Liver (tissue), 9 donors: Measurements from ENCODE around the gene SCAMP5. TPM values are rescaled to one million over a fixed set of nuclear protein-coding genes. Genes with fewer than 3 reads are reported as not detected.

Experiments
- DNase-seq: peaks from one replicate; pipeline ENCODE4 v3.0.0-alpha.2; 2017; ENCODE audit warnings: low spot score
- H3K27ac ChIP-seq, 2 donors: one replicate each; pipeline ENCODE4 v1.7.0; 2013; ENCODE audit warnings: inconsistent platforms in 2 of 2, low read length in 2 of 2, control low read depth in 1 of 2, low read depth in 1 of 2, mild to moderate bottlenecking in 1 of 2
- H3K27me3 ChIP-seq, 4 donors: one replicate each; pipeline versions ENCODE4 v1.6.1 to v1.7.0; 2013; ENCODE audit warnings: low read length in 3 of 4, inconsistent platforms in 1 of 4, mild to moderate bottlenecking in 1 of 4, moderate library complexity in 1 of 4; ENCODE audit not compliant: control insufficient read depth in 4 of 4, insufficient read depth in 4 of 4
- H3K36me3 ChIP-seq, 4 donors: one replicate each; pipeline versions ENCODE4 v1.6.1 to v1.7.0; 2013; ENCODE audit warnings: low read length in 3 of 4, mild to moderate bottlenecking in 3 of 4, low read depth in 1 of 4, moderate library complexity in 1 of 4; ENCODE audit not compliant: control insufficient read depth in 4 of 4, insufficient read depth in 3 of 4
- H3K4me1 ChIP-seq, 4 donors: one replicate each; pipeline versions ENCODE4 v1.6.1 to v1.7.0; 2013; ENCODE audit warnings: low read length in 3 of 4, mild to moderate bottlenecking in 3 of 4, moderate library complexity in 1 of 4; ENCODE audit not compliant: control insufficient read depth in 4 of 4, insufficient read depth in 4 of 4
- H3K4me3 ChIP-seq, 3 donors: one replicate each; pipeline versions ENCODE4 v1.6.1 to v1.7.0; 2013; ENCODE audit warnings: low read length in 3 of 3, control low read depth in 1 of 3, low read depth in 1 of 3, mild to moderate bottlenecking in 1 of 3
- H3K9ac ChIP-seq, 2 donors: one replicate each; pipeline ENCODE4 v1.7.0; 2013; ENCODE audit warnings: low read length in 2 of 2, mild to moderate bottlenecking in 2 of 2, moderate library complexity in 2 of 2, control low read depth in 1 of 2, low read depth in 1 of 2
- H3K9me3 ChIP-seq, 4 donors: one replicate each; pipeline versions ENCODE4 v1.6.1 to v1.7.0; 2013; ENCODE audit warnings: low read length in 3 of 4; ENCODE audit not compliant: control insufficient read depth in 4 of 4
- EGR1 ChIP-seq, 2 donors: IDR thresholded peaks; 2 replicates each; pipeline ENCODE4 v1.6.1; 2016 to 2018; ENCODE audit warnings: antibody characterized with exemption in 2 of 2, low read depth in 2 of 2
- FOXA1 ChIP-seq: IDR thresholded peaks from 2 replicates; pipeline ENCODE4 v1.6.1; 2016; ENCODE audit warnings: antibody characterized with exemption
- FOXA2 ChIP-seq: IDR thresholded peaks from 2 replicates; pipeline ENCODE4 v1.6.1; 2016; ENCODE audit warnings: antibody characterized with exemption
- HNF4A ChIP-seq, 2 donors: conservative IDR thresholded peaks; 2 replicates each; pipeline ENCODE4 v1.6.1; 2016; ENCODE audit warnings: antibody characterized with exemption in 2 of 2, mild to moderate bottlenecking in 2 of 2
- HNF4G ChIP-seq: IDR thresholded peaks from 2 replicates; pipeline ENCODE4 v1.6.1; 2016; ENCODE audit warnings: antibody characterized with exemption
- JUND ChIP-seq, 2 donors: IDR thresholded peaks; 2 replicates each; pipeline ENCODE4 v1.6.1; 2016; ENCODE audit warnings: antibody characterized with exemption in 2 of 2
- NR2F2 ChIP-seq: IDR thresholded peaks from 2 replicates; pipeline ENCODE4 v1.6.1; 2016; ENCODE audit warnings: antibody characterized with exemption
- RAD21 ChIP-seq, 2 donors: IDR thresholded peaks; 2 replicates each; pipeline ENCODE4 v1.6.1; 2016; ENCODE audit warnings: antibody characterized with exemption in 2 of 2, mild to moderate bottlenecking in 2 of 2
- RXRA ChIP-seq, 2 donors: IDR thresholded peaks; 2 replicates each; pipeline ENCODE4 v1.6.1; 2017 to 2018; ENCODE audit warnings: antibody characterized with exemption in 2 of 2, mild to moderate bottlenecking in 1 of 2
- SP1 ChIP-seq: IDR thresholded peaks from 2 replicates; pipeline ENCODE4 v1.6.1; 2018; ENCODE audit warnings: antibody characterized with exemption, mild to moderate bottlenecking
- TAF1 ChIP-seq: conservative IDR thresholded peaks from 2 replicates; pipeline ENCODE4 v1.6.1; 2016; ENCODE audit warnings: antibody characterized with exemption, mild to moderate bottlenecking
- YY1 ChIP-seq: IDR thresholded peaks from 2 replicates; pipeline ENCODE4 v1.6.1; 2016; ENCODE audit warnings: antibody characterized with exemption, mild to moderate bottlenecking
- WGBS: extraction: QIAGEN DNeasy Blood & Tissue Kit; methylation state at CpG from one replicate; pipeline ENCODE4 v1.1.7; 2013; 5-methylcytosine and 5-hydroxymethylcytosine counted together
- polyA plus RNA-seq, 2 donors: library from polyadenylated mRNA; stranded (reverse) in 1 of 2; unstranded in 1 of 2; fragments of 200-250 nt in 1 of 2; fragments of >200 nt in 1 of 2; fragmentation: Nextera tagmentation in 1 of 2; extraction: Ambion mirVana in 1 of 2; gene quantifications; one replicate each; pipeline versions ENCODE4 v1.2.1 to v1.2.3, GENCODE V29; 2013 to 2015
- total RNA-seq, 2 donors: library from RNA; depleted of rRNA; stranded (reverse); fragments of >200 nt; gene quantifications; one replicate each; pipeline ENCODE4 v1.2.3, GENCODE V29; 2014
- TF ChIP-seq, protein P1 (sequence below): fragments of 150-350 bp; IDR thresholded peaks from 2 replicates; pipeline ENCODE4 v1.5.1; 2017; ENCODE audit warnings: improper control_type of control experiment, low read depth, low read length; ENCODE audit not compliant: missing input control
- TF ChIP-seq, protein P2 (sequence below): IDR thresholded peaks from 2 replicates; pipeline ENCODE4 v1.6.1; 2016; ENCODE audit warnings: antibody characterized with exemption, mild to moderate bottlenecking
- TF ChIP-seq, protein P3 (sequence below): IDR thresholded peaks from 2 replicates; pipeline ENCODE4 v1.6.1; 2016; ENCODE audit warnings: antibody characterized with exemption
- TF ChIP-seq, protein P4 (sequence below): IDR thresholded peaks from 2 replicates; pipeline ENCODE4 v1.6.1; 2016; ENCODE audit warnings: antibody characterized with exemption
- TF ChIP-seq, protein P5 (sequence below): IDR thresholded peaks from 2 replicates; pipeline ENCODE4 v1.6.1; 2016; ENCODE audit warnings: antibody characterized with exemption
- donor health status: healthy.
- donor health status: healthy.
- donor health status: healthy.
- donor health status: healthy.
- donor health status: healthy.

The SCAMP5 gene
- total and polyA plus RNA-seq, 4 donors, result 0.50 to 7.5 (median 5.7) TPM

DNA sequence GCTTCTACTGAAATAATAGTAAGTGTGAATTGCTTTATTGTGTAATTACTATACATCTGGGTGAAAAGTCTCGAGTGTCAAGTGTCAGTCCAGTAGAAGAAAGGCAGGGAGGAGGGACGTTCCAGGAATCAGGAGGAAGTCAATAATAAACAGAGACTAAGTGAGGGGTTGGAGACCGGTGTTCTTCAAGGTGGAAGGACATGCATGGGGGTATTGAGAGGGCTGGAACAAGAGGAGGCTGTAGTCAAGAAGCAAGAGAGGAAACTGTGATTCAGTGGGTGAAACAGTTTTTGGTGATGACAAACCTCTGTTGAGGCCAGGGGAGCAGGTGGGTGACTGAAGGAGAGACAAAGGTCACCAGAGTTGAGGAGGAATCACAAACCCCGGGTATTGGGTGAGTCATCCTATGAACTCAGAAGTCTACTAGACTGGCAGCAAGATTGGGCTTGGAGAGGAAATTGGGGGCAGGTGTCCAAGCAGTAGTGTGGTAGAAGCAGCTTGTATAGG lies 11.6 kb upstream of the SCAMP5 start (continued):
- TF ChIP-seq, protein P1, sequence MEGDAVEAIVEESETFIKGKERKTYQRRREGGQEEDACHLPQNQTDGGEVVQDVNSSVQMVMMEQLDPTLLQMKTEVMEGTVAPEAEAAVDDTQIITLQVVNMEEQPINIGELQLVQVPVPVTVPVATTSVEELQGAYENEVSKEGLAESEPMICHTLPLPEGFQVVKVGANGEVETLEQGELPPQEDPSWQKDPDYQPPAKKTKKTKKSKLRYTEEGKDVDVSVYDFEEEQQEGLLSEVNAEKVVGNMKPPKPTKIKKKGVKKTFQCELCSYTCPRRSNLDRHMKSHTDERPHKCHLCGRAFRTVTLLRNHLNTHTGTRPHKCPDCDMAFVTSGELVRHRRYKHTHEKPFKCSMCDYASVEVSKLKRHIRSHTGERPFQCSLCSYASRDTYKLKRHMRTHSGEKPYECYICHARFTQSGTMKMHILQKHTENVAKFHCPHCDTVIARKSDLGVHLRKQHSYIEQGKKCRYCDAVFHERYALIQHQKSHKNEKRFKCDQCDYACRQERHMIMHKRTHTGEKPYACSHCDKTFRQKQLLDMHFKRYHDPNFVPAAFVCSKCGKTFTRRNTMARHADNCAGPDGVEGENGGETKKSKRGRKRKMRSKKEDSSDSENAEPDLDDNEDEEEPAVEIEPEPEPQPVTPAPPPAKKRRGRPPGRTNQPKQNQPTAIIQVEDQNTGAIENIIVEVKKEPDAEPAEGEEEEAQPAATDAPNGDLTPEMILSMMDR, result no peak
- TF ChIP-seq FOXA2, result no peak
- no peak for TF ChIP-seq JUND (IDR thresholded peaks at IDR 0.05)

DNA sequence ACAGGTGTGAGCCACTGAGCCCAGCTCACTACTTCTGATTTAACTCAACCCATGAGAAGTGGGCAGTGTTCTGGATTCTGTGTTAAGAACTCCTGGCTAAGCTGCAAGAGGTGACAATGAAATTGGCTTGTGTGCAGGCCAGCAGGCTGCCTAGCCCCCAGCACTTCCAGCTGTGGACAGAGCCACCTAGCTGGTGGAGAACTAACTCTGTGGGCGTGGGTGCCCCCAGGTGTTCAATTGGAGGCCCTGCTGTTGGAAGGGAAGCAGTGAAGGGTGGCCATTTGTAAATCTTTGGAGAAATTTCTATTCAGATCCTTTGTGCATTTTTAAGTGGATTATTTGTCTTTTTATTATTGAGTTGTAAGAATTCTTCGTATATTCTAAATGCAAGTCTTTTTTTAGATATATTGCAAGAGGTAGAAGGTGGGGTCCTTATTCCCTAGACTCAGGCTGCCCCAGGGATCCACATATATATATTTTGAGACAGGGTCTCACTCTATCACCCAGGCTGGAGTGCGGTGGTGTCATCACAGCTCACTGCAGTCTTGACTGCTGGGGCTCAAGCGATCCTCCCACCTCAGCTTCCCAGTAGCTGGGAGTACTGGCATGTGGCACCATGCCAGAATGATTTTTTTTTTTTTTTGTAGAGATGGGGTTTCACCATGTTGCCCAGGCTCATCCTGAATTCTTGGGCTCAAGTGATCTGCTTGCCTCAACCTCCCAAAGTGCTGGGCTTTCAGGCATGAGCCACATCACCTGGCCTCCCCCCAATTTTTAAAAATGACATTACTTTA lies 7.2 kb upstream of the SCAMP5 start:
- TF ChIP-seq RAD21 (IDR thresholded peaks at IDR 0.05) (peak; percentile 59 to 70), JUND (IDR thresholded peaks at IDR 0.05) (no peak)
- TF ChIP-seq, protein P2, sequence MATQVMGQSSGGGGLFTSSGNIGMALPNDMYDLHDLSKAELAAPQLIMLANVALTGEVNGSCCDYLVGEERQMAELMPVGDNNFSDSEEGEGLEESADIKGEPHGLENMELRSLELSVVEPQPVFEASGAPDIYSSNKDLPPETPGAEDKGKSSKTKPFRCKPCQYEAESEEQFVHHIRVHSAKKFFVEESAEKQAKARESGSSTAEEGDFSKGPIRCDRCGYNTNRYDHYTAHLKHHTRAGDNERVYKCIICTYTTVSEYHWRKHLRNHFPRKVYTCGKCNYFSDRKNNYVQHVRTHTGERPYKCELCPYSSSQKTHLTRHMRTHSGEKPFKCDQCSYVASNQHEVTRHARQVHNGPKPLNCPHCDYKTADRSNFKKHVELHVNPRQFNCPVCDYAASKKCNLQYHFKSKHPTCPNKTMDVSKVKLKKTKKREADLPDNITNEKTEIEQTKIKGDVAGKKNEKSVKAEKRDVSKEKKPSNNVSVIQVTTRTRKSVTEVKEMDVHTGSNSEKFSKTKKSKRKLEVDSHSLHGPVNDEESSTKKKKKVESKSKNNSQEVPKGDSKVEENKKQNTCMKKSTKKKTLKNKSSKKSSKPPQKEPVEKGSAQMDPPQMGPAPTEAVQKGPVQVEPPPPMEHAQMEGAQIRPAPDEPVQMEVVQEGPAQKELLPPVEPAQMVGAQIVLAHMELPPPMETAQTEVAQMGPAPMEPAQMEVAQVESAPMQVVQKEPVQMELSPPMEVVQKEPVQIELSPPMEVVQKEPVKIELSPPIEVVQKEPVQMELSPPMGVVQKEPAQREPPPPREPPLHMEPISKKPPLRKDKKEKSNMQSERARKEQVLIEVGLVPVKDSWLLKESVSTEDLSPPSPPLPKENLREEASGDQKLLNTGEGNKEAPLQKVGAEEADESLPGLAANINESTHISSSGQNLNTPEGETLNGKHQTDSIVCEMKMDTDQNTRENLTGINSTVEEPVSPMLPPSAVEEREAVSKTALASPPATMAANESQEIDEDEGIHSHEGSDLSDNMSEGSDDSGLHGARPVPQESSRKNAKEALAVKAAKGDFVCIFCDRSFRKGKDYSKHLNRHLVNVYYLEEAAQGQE, result peak; percentile 95
- TF ChIP-seq, protein P1, result peak; percentile 37
- DNase-seq, result no peak
- 33% methylated on average over 4 of the region's 4 CpGs for WGBS

DNA sequence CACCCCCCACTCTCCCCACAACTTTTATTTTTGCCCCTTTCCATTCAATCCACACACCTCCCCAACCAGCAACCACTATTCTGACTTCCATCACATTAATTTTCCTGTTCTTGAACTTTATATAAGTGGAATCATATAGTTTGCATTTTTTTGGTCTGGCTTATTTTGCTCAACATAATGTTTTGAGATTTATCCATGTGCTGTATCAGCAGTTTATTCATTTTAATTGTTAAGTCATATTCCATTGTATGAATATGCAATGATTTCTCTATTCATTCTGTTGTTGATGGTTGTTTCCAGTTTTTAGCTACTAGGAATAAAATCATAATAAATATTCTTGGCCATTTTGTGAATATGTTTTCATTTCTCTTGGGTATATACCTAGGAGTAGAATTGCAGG lies 5.8 kb upstream of the SCAMP5 start:
- H3K27me3 ChIP-seq, result peaks cover 0 to 4% (median 0%) of the 10 kb centered on the region in 4 donors
- H3K36me3 ChIP-seq, result no peaks in the 10 kb centered on the region
- no peak overlapping the region for H3K27ac ChIP-seq
- no peak overlapping the region for H3K9ac ChIP-seq
- DNase-seq, result no peak
- no peaks in the 10 kb centered on the region for H3K9me3 ChIP-seq
- H3K4me3 ChIP-seq, result no peak overlapping the region
- H3K4me1 ChIP-seq, result no peaks in the 10 kb centered on the region
- TF ChIP-seq HNF4G (no peak), EGR1 (IDR thresholded peaks at IDR 0.05; ENCODE audit: low read depth in 2 of 2) (no peak), SP1 (no peak), FOXA2 (no peak), NR2F2 (no peak), RAD21 (IDR thresholded peaks at IDR 0.05) (no peak), TAF1 (no peak), HNF4A (conservative IDR thresholded peaks at IDR 0.05) (no peak), YY1 (no peak), RXRA (IDR thresholded peaks at IDR 0.05) (no peak), FOXA1 (no peak)
- TF ChIP-seq, protein P3, sequence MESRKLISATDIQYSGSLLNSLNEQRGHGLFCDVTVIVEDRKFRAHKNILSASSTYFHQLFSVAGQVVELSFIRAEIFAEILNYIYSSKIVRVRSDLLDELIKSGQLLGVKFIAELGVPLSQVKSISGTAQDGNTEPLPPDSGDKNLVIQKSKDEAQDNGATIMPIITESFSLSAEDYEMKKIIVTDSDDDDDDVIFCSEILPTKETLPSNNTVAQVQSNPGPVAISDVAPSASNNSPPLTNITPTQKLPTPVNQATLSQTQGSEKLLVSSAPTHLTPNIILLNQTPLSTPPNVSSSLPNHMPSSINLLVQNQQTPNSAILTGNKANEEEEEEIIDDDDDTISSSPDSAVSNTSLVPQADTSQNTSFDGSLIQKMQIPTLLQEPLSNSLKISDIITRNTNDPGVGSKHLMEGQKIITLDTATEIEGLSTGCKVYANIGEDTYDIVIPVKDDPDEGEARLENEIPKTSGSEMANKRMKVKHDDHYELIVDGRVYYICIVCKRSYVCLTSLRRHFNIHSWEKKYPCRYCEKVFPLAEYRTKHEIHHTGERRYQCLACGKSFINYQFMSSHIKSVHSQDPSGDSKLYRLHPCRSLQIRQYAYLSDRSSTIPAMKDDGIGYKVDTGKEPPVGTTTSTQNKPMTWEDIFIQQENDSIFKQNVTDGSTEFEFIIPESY, result no peak
- TF ChIP-seq, protein P1, result no peak
- TF ChIP-seq, protein P4, sequence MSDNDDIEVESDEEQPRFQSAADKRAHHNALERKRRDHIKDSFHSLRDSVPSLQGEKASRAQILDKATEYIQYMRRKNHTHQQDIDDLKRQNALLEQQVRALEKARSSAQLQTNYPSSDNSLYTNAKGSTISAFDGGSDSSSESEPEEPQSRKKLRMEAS, result no peak
- TF ChIP-seq, protein P5, sequence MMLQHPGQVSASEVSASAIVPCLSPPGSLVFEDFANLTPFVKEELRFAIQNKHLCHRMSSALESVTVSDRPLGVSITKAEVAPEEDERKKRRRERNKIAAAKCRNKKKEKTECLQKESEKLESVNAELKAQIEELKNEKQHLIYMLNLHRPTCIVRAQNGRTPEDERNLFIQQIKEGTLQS, result no peak

More for the DNA sequence above, 7.2 kb upstream of the SCAMP5 start:
- peaks cover 0 to 4% (median 0%) of the 10 kb centered on the region in 4 donors for H3K27me3 ChIP-seq
- H3K4me1 ChIP-seq, result no peaks in the 10 kb centered on the region
- no peak overlapping the region for H3K27ac ChIP-seq
- no peaks in the 10 kb centered on the region for H3K36me3 ChIP-seq
- no peaks in the 10 kb centered on the region for H3K9me3 ChIP-seq
- H3K9ac ChIP-seq, result no peak overlapping the region
- H3K4me3 ChIP-seq, result no peak overlapping the region
